Heart left ventricle (tissue), 16 donors: ENCODE measurements around the gene IKZF4. TPM values are rescaled to one million over a fixed set of nuclear protein-coding genes. Genes with fewer than 3 reads are reported as not detected.
"Not testable (repeated sequence)": the region's sequence is repeated elsewhere in the genome, so short reads cannot be mapped to it uniquely, and the experiment has no call there.

Source experiments
- ATAC-seq, 4 donors: fragments of 200-7000 bp; cut with Tn5 transposase; one replicate each; pipeline ENCODE4 v1.9.1; 2020 to 2022; ENCODE audit warnings: moderate library complexity in 4 of 4, mild to moderate bottlenecking in 3 of 4, moderate number of reproducible peaks in 1 of 4
- DNase-seq, 5 donors: peaks; one replicate each; pipeline ENCODE4 v3.0.0-alpha.2; 2020
- H3K27ac ChIP-seq, 12 donors: fragments of 200-600 bp; sonication (generic) in 4 of 12; one replicate each; pipeline versions ENCODE4 v1.5.0 to v1.8.0; 2016 to 2022; ENCODE audit warnings: mild to moderate bottlenecking in 2 of 12
- H3K27me3 ChIP-seq, 9 donors: fragments of 200-600 bp; sonication (generic) in 2 of 9; one replicate each; pipeline versions ENCODE4 v1.5.1 to v1.8.0; 2016 to 2022; ENCODE audit warnings: mild to moderate bottlenecking in 3 of 9
- H3K36me3 ChIP-seq, 9 donors: fragments of 200-600 bp; sonication (generic) in 2 of 9; one replicate each; pipeline versions ENCODE4 v1.5.0 to v1.8.0; 2018 to 2022; ENCODE audit warnings: mild to moderate bottlenecking in 2 of 9
- H3K4me1 ChIP-seq, 12 donors: fragments of 200-600 bp; sonication (generic) in 4 of 12; one replicate each; pipeline versions ENCODE4 v1.5.0 to v1.8.0; 2016 to 2022; ENCODE audit warnings: mild to moderate bottlenecking in 3 of 12
- H3K4me3 ChIP-seq, 12 donors: fragments of 200-600 bp; sonication (generic) in 4 of 12; one replicate each; pipeline versions ENCODE4 v1.5.0 to v1.8.0; 2017 to 2022; ENCODE audit warnings: mild to moderate bottlenecking in 9 of 12, moderate library complexity in 4 of 12
- H3K9me3 ChIP-seq, 12 donors: fragments of 200-600 bp; sonication (generic) in 4 of 12; one replicate each; pipeline versions ENCODE4 v1.5.0 to v1.8.0; 2016 to 2022; ENCODE audit warnings: mild to moderate bottlenecking in 1 of 12
- POLR2A ChIP-seq, 2 donors: fragments of 450-650 bp; IDR thresholded peaks; one replicate each; pipeline ENCODE4 v1.6.1; 2017; ENCODE audit warnings: antibody characterized with exemption in 2 of 2, mild to moderate bottlenecking in 2 of 2, moderate library complexity in 2 of 2
- WGBS, 4 donors: extraction: QIAGEN DNeasy Blood & Tissue Kit in 2 of 4; methylation state at CpG; one replicate each; pipeline versions ENCODE4 v1.1.5 to v1.1.7; 2013 to 2018; 5-methylcytosine and 5-hydroxymethylcytosine counted together
- intact Hi-C, 10 donors: fragments of 100-400 bp; cut with DNase I; formaldehyde crosslinking; loops; one replicate each; pipeline versions ENCODE4 v1.11.1 to v1.14.2; 2022
- polyA plus RNA-seq, 2 donors: library from polyadenylated mRNA; stranded (reverse); fragments of 200-250 nt; gene quantifications; one replicate each; pipeline ENCODE4 v1.2.3, GENCODE V29; 2013
- total RNA-seq, 9 donors: library from RNA; depleted of rRNA in 2 of 9; stranded (reverse); fragments of >200 nt in 2 of 9; fragmentation: NEBNext Ultra II Directional in 3 of 9; extraction: Animal tissue kit (Norgen Biotek cat#: 25700) in 3 of 9; gene quantifications; one replicate each; pipeline versions ENCODE4 v1.1.0 to v1.2.4, GENCODE V29; 2016 to 2023
- TF ChIP-seq, protein P1 (sequence below), 12 donors: fragments of 200-600 bp; sonication (generic) in 4 of 12; IDR thresholded peaks; one replicate each; pipeline versions ENCODE4 v1.5.0 to v1.8.0; 2018 to 2022; ENCODE audit warnings: antibody characterized with exemption in 12 of 12, mild to moderate bottlenecking in 5 of 12
- donor health status: ischemic (EF 13 %, LVEDD 7.1; RV severe dilation, severe dysfunction).
- donor health status: healthy with polysubstance abuse.
- donor health status: DM: no; HTN: yes; CAD: no.
- donor health status: DM: no; HTN: no; CAD: no.
- donor health status: ischemic (EF 25% LVEDD 6.9; RV normal size, moderate dysfunction).
- donor health status: ischemic (EF 25% LVEDD 5.7; RV mildly dilated, moderate dysfunction).
- donor health status: healthy.
- donor health status: DM: yes; HTN: yes; CAD: no.
- donor health status: ischemic (EF 35%, LVEDD 5.7; RV mildly dilated, moderate dysfunction).
- donor health status: nonischemic (EF 11% LVEDD 7.7; RV severe dilation, severe dysfunction).
- donor health status: DM: yes; HTN: yes; CAD: no.
- donor health status: PGD.
- donor health status: ischemic (EF 29% LVEDD 5.4; RV normal size, mild dysfunction).
- donor health status: nonischemic (EF 23%, LVEDD 6.1; RV moderate dilation, normal function).

The IKZF4 gene
- total and polyA plus RNA-seq, 11 donors: 2.6 to 10.3 (median 6.8) TPM

DNA sequence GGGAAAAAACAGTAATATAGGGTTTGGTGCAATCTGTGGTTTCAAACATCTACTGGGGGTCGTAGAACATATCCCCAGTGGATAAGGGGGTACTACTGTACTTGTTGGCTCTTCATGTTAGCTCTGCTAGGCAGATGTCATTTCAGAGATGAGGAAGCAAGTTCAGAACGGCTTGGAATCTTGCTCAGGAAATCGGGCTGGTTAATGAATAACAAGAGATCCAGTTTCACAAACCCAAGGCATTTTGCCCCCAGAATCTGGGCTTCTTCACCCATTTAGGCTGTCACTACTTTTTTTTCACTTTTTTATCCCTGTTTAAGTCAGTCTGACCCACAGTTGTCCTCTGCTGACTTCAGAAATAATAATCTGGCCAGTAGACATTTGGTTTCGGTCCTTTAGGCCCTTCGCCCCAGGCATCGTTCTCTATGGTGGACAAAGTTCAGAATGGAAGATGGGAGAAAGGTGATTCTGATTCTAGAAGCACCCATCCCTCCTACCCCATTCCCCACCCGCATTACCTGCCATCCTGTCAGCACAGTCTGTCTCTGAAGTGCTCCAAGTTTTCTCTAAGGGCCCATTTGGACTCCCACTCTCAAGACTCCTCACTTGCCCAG, 19.2 kb upstream of the IKZF4 start:
- Histone ChIP-seq H3K36me3 (peaks cover 0 to 37% (median 27%) of the 10 kb centered on the region in 9 donors), H3K9me3 (no peaks in the 10 kb centered on the region), H3K27ac (no peak overlapping the region), H3K4me3 (no peak overlapping the region), H3K4me1 (peaks cover 0 to 16% (median 8%) of the 10 kb centered on the region in 12 donors), H3K27me3 (no peaks in the 10 kb centered on the region)
- 84 to 88% (median 87%) methylated on average over 7 of the region's 7 CpGs for WGBS, 4 donors
- DNase-seq (no peak), ATAC-seq (no peak)
- TF ChIP-seq POLR2A (IDR thresholded peaks at IDR 0.05): no peak
- TF ChIP-seq, protein P1, sequence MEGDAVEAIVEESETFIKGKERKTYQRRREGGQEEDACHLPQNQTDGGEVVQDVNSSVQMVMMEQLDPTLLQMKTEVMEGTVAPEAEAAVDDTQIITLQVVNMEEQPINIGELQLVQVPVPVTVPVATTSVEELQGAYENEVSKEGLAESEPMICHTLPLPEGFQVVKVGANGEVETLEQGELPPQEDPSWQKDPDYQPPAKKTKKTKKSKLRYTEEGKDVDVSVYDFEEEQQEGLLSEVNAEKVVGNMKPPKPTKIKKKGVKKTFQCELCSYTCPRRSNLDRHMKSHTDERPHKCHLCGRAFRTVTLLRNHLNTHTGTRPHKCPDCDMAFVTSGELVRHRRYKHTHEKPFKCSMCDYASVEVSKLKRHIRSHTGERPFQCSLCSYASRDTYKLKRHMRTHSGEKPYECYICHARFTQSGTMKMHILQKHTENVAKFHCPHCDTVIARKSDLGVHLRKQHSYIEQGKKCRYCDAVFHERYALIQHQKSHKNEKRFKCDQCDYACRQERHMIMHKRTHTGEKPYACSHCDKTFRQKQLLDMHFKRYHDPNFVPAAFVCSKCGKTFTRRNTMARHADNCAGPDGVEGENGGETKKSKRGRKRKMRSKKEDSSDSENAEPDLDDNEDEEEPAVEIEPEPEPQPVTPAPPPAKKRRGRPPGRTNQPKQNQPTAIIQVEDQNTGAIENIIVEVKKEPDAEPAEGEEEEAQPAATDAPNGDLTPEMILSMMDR (IDR thresholded peaks at IDR 0.05): no peak
- intact Hi-C loops: loop anchor here in 1 of 10 donors (10.0 kb wide), 1 partner anchor 103 kb away; the partner anchor contains the start of gene PA2G4

DNA sequence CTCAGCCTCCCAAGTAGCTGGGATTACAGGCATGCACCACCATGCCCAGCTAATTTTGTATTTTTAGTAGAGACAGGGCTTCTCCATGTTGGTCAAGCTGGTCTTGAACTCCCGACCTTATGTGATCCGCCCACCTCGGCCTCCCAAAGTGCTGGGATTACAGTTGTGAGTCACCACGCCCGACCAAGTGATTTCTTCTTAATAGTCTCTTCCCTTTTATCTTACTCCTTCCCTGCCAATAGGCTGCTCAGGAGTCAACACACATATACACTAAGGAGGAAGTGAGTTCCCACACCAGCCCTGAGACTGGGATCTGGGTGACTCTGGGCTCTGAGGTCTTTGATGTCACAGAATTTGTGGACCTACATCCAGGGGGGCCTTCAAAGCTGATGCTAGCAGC, 17.5 kb upstream of the IKZF4 start:
- peaks cover 0 to 37% (median 27%) of the 10 kb centered on the region in 9 donors for H3K36me3 ChIP-seq
- not testable (repeated sequence) for H3K9me3 ChIP-seq, ATAC-seq, H3K27ac ChIP-seq, DNase-seq, H3K4me3 ChIP-seq, H3K27me3 ChIP-seq
- 80 to 91% (median 85%) methylated on average over 5 of the region's 5 CpGs for WGBS, 4 donors
- intact Hi-C loops: loop anchor here in 1 of 10 donors (10.0 kb wide), 1 partner anchor 101 kb away; the partner anchor contains the start of gene PA2G4
- H3K4me1 ChIP-seq: peaks cover 0 to 15% (median 7%) of the 10 kb centered on the region in 12 donors

DNA sequence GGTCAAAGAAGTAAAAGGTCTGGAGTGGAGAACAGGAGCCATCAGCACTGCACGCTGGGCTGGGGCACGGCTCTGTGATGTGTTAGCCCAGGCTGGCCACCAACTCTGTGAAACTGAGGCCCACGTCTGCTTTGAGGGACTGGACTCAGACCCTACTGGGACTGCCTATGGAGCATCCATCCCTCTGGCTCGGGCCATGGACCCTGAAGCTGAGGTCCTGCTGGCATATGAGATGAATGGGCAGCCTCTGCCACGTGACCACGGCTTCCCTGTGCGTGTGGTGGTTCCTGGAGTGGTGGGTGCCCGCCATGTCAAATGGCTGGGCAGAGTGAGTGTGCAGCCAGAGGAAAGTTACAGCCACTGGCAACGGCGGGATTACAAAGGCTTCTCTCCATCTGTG, 16.6 kb upstream of the IKZF4 start:
- peaks cover 0 to 37% (median 27%) of the 10 kb centered on the region in 9 donors for H3K36me3 ChIP-seq
- H3K9me3 ChIP-seq: no peaks in the 10 kb centered on the region
- TF ChIP-seq POLR2A (IDR thresholded peaks at IDR 0.05): no peak
- TF ChIP-seq, protein P1 (IDR thresholded peaks at IDR 0.05): no peak
- H3K27ac ChIP-seq: no peak overlapping the region
- 88 to 93% (median 92%) methylated on average over 5 to 10 of the region's 10 CpGs for WGBS, 4 donors
- no peak for ATAC-seq
- peaks cover 0 to 15% (median 7%) of the 10 kb centered on the region in 12 donors for H3K4me1 ChIP-seq
- no peak overlapping the region for H3K4me3 ChIP-seq
- H3K27me3 ChIP-seq: no peaks in the 10 kb centered on the region
- no peak for DNase-seq
- intact Hi-C loops: loop anchor here in 1 of 10 donors (10.0 kb wide), 1 partner anchor 101 kb away; the partner anchor contains the start of gene PA2G4

DNA sequence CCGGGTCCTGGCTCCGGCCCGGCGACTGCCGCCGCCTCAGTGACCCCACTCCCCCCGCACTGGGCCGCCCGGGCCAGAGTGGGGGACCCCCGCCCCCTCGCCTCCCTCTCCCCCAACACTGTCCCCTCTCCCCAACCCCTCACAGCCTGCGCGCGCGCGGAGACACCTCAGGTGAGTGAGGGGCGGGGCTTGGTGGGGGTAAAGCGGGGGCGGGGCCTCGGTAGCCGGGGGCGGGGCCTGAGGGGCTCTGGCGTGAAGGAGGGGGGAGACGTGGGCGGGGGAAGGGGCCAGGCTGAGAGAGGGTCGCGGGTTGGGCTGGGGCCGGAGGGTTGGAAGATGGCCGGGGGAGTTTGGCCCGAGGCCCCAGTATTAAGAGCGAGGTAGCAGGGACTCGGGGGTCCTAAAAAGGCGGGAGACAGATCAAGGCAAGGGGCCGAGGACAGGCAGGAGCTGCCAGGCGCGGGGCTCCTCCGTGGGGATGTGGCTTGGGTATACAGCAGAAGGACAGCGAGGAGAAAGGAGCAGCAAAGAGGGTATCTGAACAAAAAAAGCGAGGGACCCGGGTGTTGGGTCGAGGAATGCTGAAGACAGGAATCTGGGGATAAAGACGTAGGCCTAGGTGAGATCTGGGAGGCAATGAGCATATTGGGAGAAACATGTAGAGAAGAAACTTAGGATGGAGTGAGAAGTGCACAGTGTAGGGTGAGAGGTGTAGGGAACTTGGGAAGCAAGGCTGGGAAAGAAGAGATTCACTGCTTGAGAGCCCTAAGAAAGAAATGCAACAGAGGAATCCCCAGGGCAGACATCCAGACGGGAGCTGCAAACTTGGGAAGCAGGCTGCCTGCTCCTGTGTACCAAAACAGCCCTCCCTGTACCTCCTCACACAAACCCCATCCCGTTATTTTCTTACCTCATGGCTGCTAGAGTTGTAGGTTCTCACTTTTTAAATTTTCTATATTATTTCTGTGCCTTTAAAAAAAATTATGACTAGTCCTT, 13.0 kb upstream of the IKZF4 start:
- ATAC-seq (peak; percentile 54 to 86 (median 75)), DNase-seq (peak; percentile 57 to 80 (median 64))
- peaks cover 0 to 15% (median 7%) of the 10 kb centered on the region in 12 donors for H3K4me1 ChIP-seq
- peak overlapping the region; percentile 30 to 98 (median 94) for H3K27ac ChIP-seq
- intact Hi-C loops: loop anchor here in 2 of 10 donors (5.0 to 10.0 kb wide), 2 partner anchors 94 to 97 kb away; partner anchors contain the start of gene PA2G4 (in 2 of the 2)
- TF ChIP-seq, protein P1 (IDR thresholded peaks at IDR 0.05): peak in 1 of 12 donors; percentile 5
- no peak for TF ChIP-seq POLR2A (IDR thresholded peaks at IDR 0.05)
- peak overlapping the region; percentile 70 to 100 (median 92) for H3K4me3 ChIP-seq
- no peaks in the 10 kb centered on the region for H3K27me3 ChIP-seq
- H3K9me3 ChIP-seq: no peaks in the 10 kb centered on the region
- WGBS, 4 donors: 1 to 4% (median 2%) methylated on average over 29 to 44 of the region's 44 CpGs
- H3K36me3 ChIP-seq: peaks cover 0 to 26% (median 15%) of the 10 kb centered on the region in 9 donors
